SU-DHL-6 (cell line): ENCODE results near the gene HDAC7.

ENCODE experiments used
- CTCF ChIP-seq: fragments of 200-600 bp; sonication (generic); IDR thresholded peaks from one replicate; pipeline ENCODE4 v1.5.1; 2017; ENCODE audit warnings: antibody characterized with exemption, mild to moderate bottlenecking, low read length, moderate library complexity; ENCODE audit not compliant: insufficient read depth, poor library complexity, severe bottlenecking
- EZH2phosphoT487 ChIP-seq: fragments of 200-600 bp; sonication (generic), shearing (Covaris generic); conservative IDR thresholded peaks from 2 replicates; pipeline ENCODE4 v1.6.1; 2018; ENCODE audit warnings: mild to moderate bottlenecking, antibody characterized with exemption, low read length, moderate library complexity, mixed read lengths

- TF ChIP-seq EZH2phosphoT487 (no peak), CTCF (no peak)
These were observed 9.9 kb upstream of the HDAC7 start for GRCh38 chr12:47829584-47829983.
